GM23338 (cell line): ENCODE data around the gene LDHAL6A. TPM values are rescaled to one million over a fixed set of nuclear protein-coding genes. Genes with fewer than 3 reads are reported as not detected.

Experiments used
- ATAC-seq: fragments of 200-7000 bp; cut with Tn5 transposase; 3 replicates; pipeline ENCODE4 v1.9.1; 2020
- DNase-seq: peaks from one replicate; pipeline ENCODE4 v3.0.0-alpha.2; 2015; ENCODE audit warnings: low spot score
- H2AFZ ChIP-seq: fragments of 200-600 bp; sonication (generic); 2 replicates; pipeline ENCODE4 v1.8.0; 2016; ENCODE audit warnings: antibody characterized with exemption, mild to moderate bottlenecking, moderate library complexity
- H3F3A ChIP-seq: fragments of 200-600 bp; sonication (generic); replicated peaks from 2 replicates; pipeline ENCODE4 v1.8.0; 2017; ENCODE audit warnings: antibody characterized with exemption, mixed run types, low read depth
- H3K27ac ChIP-seq: fragments of 200-600 bp; sonication (generic); 2 replicates; pipeline ENCODE4 v1.6.1; 2016; ENCODE audit warnings: low read depth
- H3K27me3 ChIP-seq: fragments of 200-600 bp; sonication (generic); 2 replicates; pipeline ENCODE4 v1.8.0; 2016; ENCODE audit warnings: mild to moderate bottlenecking, mixed run types, moderate library complexity; ENCODE audit not compliant: insufficient read depth
- H3K36me3 ChIP-seq: fragments of 200-600 bp; sonication (generic); 2 replicates; pipeline ENCODE4 v1.8.0; 2016; ENCODE audit warnings: mild to moderate bottlenecking; ENCODE audit not compliant: insufficient read depth
- H3K4me1 ChIP-seq: fragments of 200-600 bp; sonication (generic); 2 replicates; pipeline ENCODE4 v1.8.0; 2016; ENCODE audit warnings: mild to moderate bottlenecking, moderate library complexity; ENCODE audit not compliant: insufficient read depth
- H3K4me2 ChIP-seq: fragments of 200-600 bp; sonication (generic); 2 replicates; pipeline ENCODE4 v1.7.1; 2017; ENCODE audit warnings: mixed run types
- H3K4me3 ChIP-seq: fragments of 200-600 bp; sonication (generic); 2 replicates; pipeline ENCODE4 v1.6.1; 2016; ENCODE audit warnings: mixed run types
- H3K79me2 ChIP-seq: fragments of 200-600 bp; sonication (generic); replicated peaks from 2 replicates; pipeline ENCODE4 v1.8.0; 2017; ENCODE audit warnings: mild to moderate bottlenecking; ENCODE audit not compliant: insufficient read depth
- H3K9me2 ChIP-seq: fragments of 200-600 bp; sonication (generic); 2 replicates; pipeline ENCODE4 v1.8.0; 2017; ENCODE audit not compliant: insufficient read depth
- H4K20me1 ChIP-seq: fragments of 200-600 bp; sonication (generic); replicated peaks from 2 replicates; pipeline ENCODE4 v1.8.0; 2017; ENCODE audit warnings: mild to moderate bottlenecking; ENCODE audit not compliant: insufficient read depth
- H3K27ac Mint-ChIP-seq: 2 replicates; pipeline ENCODE4 v1.8.0; 2020; ENCODE audit warnings: inconsistent platforms, mild to moderate bottlenecking, moderate library complexity, mixed read lengths
- H3K27me3 Mint-ChIP-seq: 3 replicates; pipeline ENCODE4 v1.8.0; 2022; ENCODE audit warnings: low read depth, mild to moderate bottlenecking, moderate library complexity, mixed read lengths, inconsistent platforms; ENCODE audit not compliant: insufficient read depth, poor library complexity
- H3K36me3 Mint-ChIP-seq: 3 replicates; pipeline ENCODE4 v1.8.0; 2021; ENCODE audit warnings: low read depth, mild to moderate bottlenecking, inconsistent platforms, moderate library complexity, mixed read lengths
- H3K4me1 Mint-ChIP-seq: 3 replicates; pipeline ENCODE4 v1.8.0; 2020; ENCODE audit warnings: mild to moderate bottlenecking, inconsistent platforms, mixed read lengths
- H3K4me3 Mint-ChIP-seq: 3 replicates; pipeline ENCODE4 v1.8.0; 2021; ENCODE audit warnings: moderate library complexity, mild to moderate bottlenecking, inconsistent platforms, mixed read lengths
- H3K9me3 Mint-ChIP-seq: 3 replicates; pipeline ENCODE4 v1.8.0; 2020; ENCODE audit warnings: moderate library complexity, mild to moderate bottlenecking, inconsistent platforms, mixed read lengths
- CREB1 ChIP-seq: fragments of 250-450 bp; sonication (Bioruptor Pico); IDR thresholded peaks from 2 replicates; pipeline ENCODE4 v1.5.0; 2020; ENCODE audit warnings: low read depth, mild to moderate bottlenecking, moderate library complexity
- CTCF ChIP-seq, 2 experiments: fragments of 200-600 bp in 1 of 2; sonication (generic) in 1 of 2; conservative IDR thresholded peaks; 2 replicates each; pipeline versions ENCODE4 v1.5.1 to v1.6.1; 2016 to 2017; ENCODE audit warnings: antibody characterized with exemption in 2 of 2, low read depth in 2 of 2, mild to moderate bottlenecking in 2 of 2, moderate library complexity in 1 of 2
- ETS1 ChIP-seq: IDR thresholded peaks from 2 replicates; pipeline ENCODE4 v1.6.1; 2016; ENCODE audit warnings: antibody characterized with exemption
- EZH2 ChIP-seq: fragments of 200-600 bp; sonication (generic); IDR thresholded peaks from one replicate; pipeline ENCODE4 v1.8.0; 2017; ENCODE audit warnings: antibody characterized with exemption, mild to moderate bottlenecking, low read depth; ENCODE audit not compliant: unreplicated experiment
- EZH2phosphoT487 ChIP-seq: fragments of 200-600 bp; sonication (generic); IDR thresholded peaks from one replicate; pipeline ENCODE4 v1.8.1; 2018; ENCODE audit warnings: antibody characterized with exemption; ENCODE audit not compliant: unreplicated experiment
- JUNB ChIP-seq: IDR thresholded peaks from one replicate; pipeline ENCODE4 v1.6.1; 2016; ENCODE audit warnings: antibody characterized with exemption; ENCODE audit not compliant: unreplicated experiment
- NANOG ChIP-seq: IDR thresholded peaks from 2 replicates; pipeline ENCODE4 v1.6.1; 2016; ENCODE audit warnings: antibody characterized with exemption, borderline replicate concordance
- POLR2AphosphoS5 ChIP-seq: IDR thresholded peaks from 2 replicates; pipeline ENCODE4 v1.6.1; 2016; ENCODE audit warnings: antibody characterized with exemption, low read depth
- REST ChIP-seq: IDR thresholded peaks from one replicate; pipeline ENCODE4 v1.6.1; 2018; ENCODE audit warnings: antibody characterized with exemption; ENCODE audit not compliant: unreplicated experiment
- STAT1 ChIP-seq: IDR thresholded peaks from one replicate; pipeline ENCODE4 v1.6.1; 2016; ENCODE audit warnings: antibody characterized with exemption; ENCODE audit not compliant: unreplicated experiment
- ZNF114 ChIP-seq: fragments of 250-450 bp; sonication (Bioruptor Pico); IDR thresholded peaks from 2 replicates; pipeline ENCODE4 v1.5.0; 2020; ENCODE audit warnings: mild to moderate bottlenecking, moderate library complexity
- ZNF331 ChIP-seq: fragments of 250-450 bp; sonication (Bioruptor Pico); IDR thresholded peaks from 2 replicates; pipeline ENCODE4 v1.5.0; 2020; ENCODE audit warnings: low read depth, mild to moderate bottlenecking, moderate library complexity
- ZNF462 ChIP-seq: fragments of 250-450 bp; sonication (Bioruptor Pico); IDR thresholded peaks from 2 replicates; pipeline ENCODE4 v1.5.0; 2020; ENCODE audit warnings: mild to moderate bottlenecking, moderate library complexity
- polyA plus RNA-seq: library from polyadenylated mRNA; unstranded; fragments of >200 nt; fragmentation: Nextera tagmentation; extraction: Ambion mirVana; gene quantifications from 2 replicates; pipeline ENCODE4 v1.2.1, GENCODE V29; 2016
- total RNA-seq: library from RNA; depleted of rRNA; stranded (reverse); fragments of >200 nt; shearing (Covaris generic); gene quantifications from 2 replicates; pipeline ENCODE4 v1.2.3, GENCODE V29; 2014

The LDHAL6A gene
- total and polyA plus RNA-seq, 2 experiments from 2014 or later, result 0.10 to 0.59 TPM

- Histone ChIP-seq H3K79me2 (peaks cover 36% of the 10 kb centered on the region), H3K4me3 (peak overlapping the region; percentile 89), H4K20me1 (no peaks in the 10 kb centered on the region; the same call in 1 of the 2 replicates), H2AFZ (peak overlapping the region; percentile 64; the same call in 1 of the 2 replicates), H3K4me2 (peak overlapping the region; percentile 91), H3K27me3 (no peaks in the 10 kb centered on the region), H3K4me1 (peaks cover 9% of the 10 kb centered on the region; the same call in 1 of the 2 replicates), H3F3A (no peaks in the 10 kb centered on the region), H3K36me3 (no peaks in the 10 kb centered on the region), H3K27ac (peak overlapping the region; percentile 93), H3K9me2 (no peaks in the 10 kb centered on the region)
- no peaks in the 10 kb centered on the region for H3K36me3 Mint-ChIP-seq
- no peak for TF ChIP-seq JUNB
- TF ChIP-seq CTCF (conservative IDR thresholded peaks at IDR 0.05; ENCODE audit: low read depth in 2 of 2), result no peak
- no peak for TF ChIP-seq NANOG
- no peak for TF ChIP-seq ETS1
- no peak for TF ChIP-seq EZH2phosphoT487
- no peak for TF ChIP-seq CREB1 (CRISPR knock-in tag)
- no peak for TF ChIP-seq ZNF114 (CRISPR knock-in tag)
- TF ChIP-seq ZNF331 (CRISPR knock-in tag), result no peak
- TF ChIP-seq ZNF462, result no peak
- TF ChIP-seq EZH2, result no peak
- TF ChIP-seq REST, result no peak
- TF ChIP-seq POLR2AphosphoS5, result no peak
- no peak for TF ChIP-seq STAT1
- no peaks in the 10 kb centered on the region for H3K9me3 Mint-ChIP-seq
- peaks cover 6% of the 10 kb centered on the region for H3K27me3 Mint-ChIP-seq
- 0 out of 2 replicates have a peak overlapping the region, but pooled peaks have one; percentile 10 for H3K27ac Mint-ChIP-seq
- H3K4me3 Mint-ChIP-seq, result peak overlapping the region; percentile 99
- no peak for DNase-seq
- no peak for ATAC-seq
- 0 out of 3 replicates have a peak, but pooled peaks cover 2% of the 10 kb centered on the region for H3K4me1 Mint-ChIP-seq
Measured at GRCh38 chr11:18527512-18527911, 71.9 kb downstream of the LDHAL6A start.
